ENCODE measurements around the gene COLEC11. TPM values are rescaled to one million over a fixed set of nuclear protein-coding genes. Genes with fewer than 3 reads are reported as not detected.

COLEC11 gene
- polyA plus RNA-seq, 3 donors from 2014 or later = not detected

DNA sequence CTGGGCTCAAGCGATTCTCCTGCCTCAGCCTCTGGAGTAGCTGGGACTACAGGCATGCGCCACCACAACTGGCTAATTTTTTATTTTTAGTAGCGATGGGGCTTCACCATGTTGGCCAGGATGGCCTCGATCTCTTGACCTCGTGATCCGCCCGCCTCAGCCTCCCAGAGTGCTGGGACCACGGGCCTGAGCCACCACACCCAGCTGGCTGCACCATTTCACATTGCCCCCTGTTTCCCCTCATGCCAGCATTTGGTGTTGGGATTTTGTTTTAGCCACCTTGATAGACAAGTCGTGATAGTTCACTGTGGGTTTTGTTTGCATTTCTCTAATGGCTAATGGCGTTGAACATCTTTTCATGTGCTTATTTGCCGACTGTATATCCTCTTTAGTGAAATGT lies 5.8 kb upstream of the COLEC11 start:
- peaks cover 0 to 3% (median 0%) of the 10 kb centered on the region in 3 donors for H3K27me3 Mint-ChIP-seq (ENCODE audit: low read depth in 3 of 3)
- peak overlapping the region in 1 of 6 donors; percentile 28 for H3K27ac Mint-ChIP-seq
- no peak for DNase-seq
- no peak overlapping the region for H3K4me3 Mint-ChIP-seq
- H3K9me3 Mint-ChIP-seq = no peaks in the 10 kb centered on the region
- no peaks in the 10 kb centered on the region for H3K4me1 Mint-ChIP-seq
- H3K36me3 Mint-ChIP-seq = peaks cover 9 to 12% (median 11%) of the 10 kb centered on the region in 3 donors

DNA sequence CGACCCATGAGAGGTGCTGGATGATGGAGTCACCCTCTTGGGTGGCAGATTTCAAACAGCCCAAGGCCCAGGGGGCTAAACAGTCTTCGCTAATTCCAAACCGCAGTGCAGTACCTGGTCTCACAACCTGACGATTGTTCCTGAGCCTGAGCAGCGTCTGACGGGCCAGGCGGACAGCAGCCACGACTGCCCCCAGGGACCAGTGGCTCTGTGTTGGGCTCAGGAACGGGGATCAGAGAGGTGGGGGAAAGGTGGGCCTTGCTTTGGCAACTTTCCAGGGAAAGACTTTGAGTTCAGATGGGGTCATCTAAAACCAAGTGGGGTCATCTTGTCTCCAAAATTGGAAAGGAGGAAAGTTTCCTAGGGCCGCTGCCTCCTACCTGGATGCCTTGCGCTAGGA lies 492 bp downstream of the COLEC11 start:
- Mint-ChIP-seq H3K9me3 (peaks cover 0 to 2% (median 0%) of the 10 kb centered on the region in 6 donors), H3K4me1 (no peaks in the 10 kb centered on the region), H3K36me3 (peaks cover 0 to 5% (median 4%) of the 10 kb centered on the region in 3 donors), H3K27me3 (ENCODE audit: low read depth in 3 of 3) (peaks cover 0 to 3% (median 2%) of the 10 kb centered on the region in 3 donors), H3K27ac (no peak overlapping the region), H3K4me3 (no peak overlapping the region)
- no peak for DNase-seq

DNA sequence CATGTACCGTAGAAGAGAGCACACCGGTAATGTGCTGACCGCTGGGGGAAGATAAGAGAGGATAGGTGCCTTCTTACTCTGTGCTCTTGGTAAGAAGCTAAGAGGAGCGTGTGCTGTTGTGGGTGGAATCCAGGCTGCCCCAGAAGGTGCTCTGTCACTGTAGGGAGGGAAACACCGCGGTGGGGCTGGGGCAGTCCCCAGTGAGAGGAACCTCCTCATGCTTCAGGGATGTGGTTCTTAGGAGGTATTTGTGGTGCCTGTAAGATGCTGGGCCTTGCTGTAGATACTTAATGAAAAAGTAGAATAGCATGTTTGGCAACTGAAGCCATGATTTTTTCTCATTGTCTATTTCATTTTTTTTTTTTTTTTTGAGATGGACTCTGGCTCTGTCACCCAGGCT lies 1.1 kb downstream of the COLEC11 start:
- Mint-ChIP-seq H3K4me1 (no peaks in the 10 kb centered on the region), H3K4me3 (no peak overlapping the region), H3K27me3 (ENCODE audit: low read depth in 3 of 3) (peaks cover 0 to 3% (median 2%) of the 10 kb centered on the region in 3 donors), H3K27ac (no peak overlapping the region), H3K36me3 (peaks cover 0 to 5% (median 4%) of the 10 kb centered on the region in 3 donors), H3K9me3 (peaks cover 0 to 2% (median 0%) of the 10 kb centered on the region in 6 donors)
- DNase-seq = no peak

DNA sequence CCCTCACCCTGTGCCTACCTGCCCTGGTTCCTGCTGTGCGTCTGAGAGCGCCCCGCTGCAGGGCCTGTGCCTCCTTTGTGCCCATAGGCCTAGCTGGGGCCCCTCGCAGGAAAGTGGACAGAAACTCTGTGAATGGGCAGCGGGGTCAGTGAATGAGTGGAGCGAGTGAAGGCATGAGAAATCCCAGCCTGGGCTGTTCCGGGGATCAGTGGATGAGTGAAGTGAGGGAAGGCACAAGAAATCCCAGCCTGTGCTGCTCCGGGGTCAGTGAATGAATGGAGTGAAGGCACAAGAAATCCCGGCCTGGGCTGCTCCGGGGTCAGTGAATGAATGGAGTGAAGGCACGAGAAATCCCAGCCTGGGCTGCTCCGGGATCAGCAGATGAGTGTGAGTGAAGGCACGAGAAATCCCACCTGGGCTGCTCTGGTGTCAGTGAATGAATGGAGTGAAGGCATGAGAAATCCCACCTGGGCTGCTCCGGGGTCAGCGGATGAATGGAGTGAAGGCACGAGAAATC lies 2.0 kb downstream of the COLEC11 start:
- peaks cover 0 to 3% (median 2%) of the 10 kb centered on the region in 3 donors for H3K27me3 Mint-ChIP-seq (ENCODE audit: low read depth in 3 of 3)
- H3K27ac Mint-ChIP-seq = no peak overlapping the region
- H3K4me3 Mint-ChIP-seq = no peak overlapping the region
- DNase-seq = no peak
- H3K4me1 Mint-ChIP-seq = no peaks in the 10 kb centered on the region
- peaks cover 0 to 2% (median 0%) of the 10 kb centered on the region in 6 donors for H3K9me3 Mint-ChIP-seq
- H3K36me3 Mint-ChIP-seq = peaks cover 0 to 5% (median 4%) of the 10 kb centered on the region in 3 donors

DNA sequence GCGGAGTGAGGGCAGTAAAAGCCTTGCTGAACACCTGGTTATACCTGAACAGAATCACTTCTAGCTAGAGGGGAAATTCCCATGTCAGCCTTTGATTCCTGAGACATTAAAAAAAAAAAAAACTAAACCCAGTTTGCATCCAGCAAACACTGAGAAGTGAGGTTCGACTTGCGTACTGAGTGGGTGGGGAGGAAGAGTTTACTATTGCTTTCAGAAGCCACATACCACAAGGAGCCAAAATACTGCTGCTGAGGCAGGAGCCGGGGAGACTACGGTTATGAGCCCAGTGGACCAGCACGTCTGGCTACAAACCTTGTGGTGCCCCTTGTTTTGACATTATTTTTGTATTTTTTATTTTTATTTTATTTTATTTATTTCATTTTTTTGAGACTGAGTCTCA lies 2.7 kb downstream of the COLEC11 start:
- no peak overlapping the region for H3K4me3 Mint-ChIP-seq
- H3K9me3 Mint-ChIP-seq = peaks cover 0 to 2% (median 0%) of the 10 kb centered on the region in 6 donors
- no peak overlapping the region for H3K27ac Mint-ChIP-seq
- no peaks in the 10 kb centered on the region for H3K4me1 Mint-ChIP-seq
- H3K36me3 Mint-ChIP-seq = peaks cover 0 to 3% (median 3%) of the 10 kb centered on the region in 3 donors
- peaks cover 0 to 3% (median 2%) of the 10 kb centered on the region in 3 donors for H3K27me3 Mint-ChIP-seq (ENCODE audit: low read depth in 3 of 3)
- no peak for DNase-seq

DNA sequence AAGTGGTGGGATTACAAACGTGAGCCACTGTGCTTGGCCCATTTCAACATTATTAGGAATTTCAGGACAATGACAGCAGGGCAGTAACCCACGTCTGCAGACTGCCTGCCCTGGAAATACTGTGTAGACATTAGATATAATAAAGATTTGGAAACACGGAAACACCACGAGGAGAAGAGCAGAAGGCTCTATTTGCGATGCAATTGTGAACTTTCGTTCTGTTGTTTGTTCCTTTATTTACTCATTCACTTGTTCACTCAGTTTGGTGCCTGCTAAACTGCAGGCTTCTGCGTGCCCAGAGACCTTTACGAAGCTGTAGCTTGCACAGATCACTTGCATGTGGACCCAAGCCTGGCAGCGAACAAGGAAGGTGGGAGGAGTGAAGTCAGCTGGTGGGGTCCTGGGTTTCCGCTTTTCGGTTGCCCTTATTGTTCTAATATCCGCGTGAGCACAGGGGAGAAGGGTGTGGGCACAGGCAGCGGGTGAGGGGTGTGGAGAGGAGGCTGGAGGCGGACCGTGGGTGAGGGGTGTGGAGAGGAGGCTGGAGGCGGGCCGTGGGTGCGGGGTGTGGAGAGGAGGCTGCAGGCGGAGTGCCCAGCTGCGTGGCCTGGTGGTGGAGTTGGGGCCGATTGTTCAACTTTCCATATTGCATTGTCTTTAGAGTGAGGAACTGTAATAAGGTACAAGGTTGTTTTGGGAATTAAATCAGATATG lies 3.4 kb downstream of the COLEC11 start:
- no peak for DNase-seq
- Mint-ChIP-seq H3K36me3 (no peaks in the 10 kb centered on the region), H3K4me3 (no peak overlapping the region), H3K4me1 (no peaks in the 10 kb centered on the region), H3K9me3 (peaks cover 0 to 2% (median 0%) of the 10 kb centered on the region in 6 donors), H3K27ac (no peak overlapping the region), H3K27me3 (ENCODE audit: low read depth in 3 of 3) (peaks cover 0 to 3% (median 2%) of the 10 kb centered on the region in 3 donors)

DNA sequence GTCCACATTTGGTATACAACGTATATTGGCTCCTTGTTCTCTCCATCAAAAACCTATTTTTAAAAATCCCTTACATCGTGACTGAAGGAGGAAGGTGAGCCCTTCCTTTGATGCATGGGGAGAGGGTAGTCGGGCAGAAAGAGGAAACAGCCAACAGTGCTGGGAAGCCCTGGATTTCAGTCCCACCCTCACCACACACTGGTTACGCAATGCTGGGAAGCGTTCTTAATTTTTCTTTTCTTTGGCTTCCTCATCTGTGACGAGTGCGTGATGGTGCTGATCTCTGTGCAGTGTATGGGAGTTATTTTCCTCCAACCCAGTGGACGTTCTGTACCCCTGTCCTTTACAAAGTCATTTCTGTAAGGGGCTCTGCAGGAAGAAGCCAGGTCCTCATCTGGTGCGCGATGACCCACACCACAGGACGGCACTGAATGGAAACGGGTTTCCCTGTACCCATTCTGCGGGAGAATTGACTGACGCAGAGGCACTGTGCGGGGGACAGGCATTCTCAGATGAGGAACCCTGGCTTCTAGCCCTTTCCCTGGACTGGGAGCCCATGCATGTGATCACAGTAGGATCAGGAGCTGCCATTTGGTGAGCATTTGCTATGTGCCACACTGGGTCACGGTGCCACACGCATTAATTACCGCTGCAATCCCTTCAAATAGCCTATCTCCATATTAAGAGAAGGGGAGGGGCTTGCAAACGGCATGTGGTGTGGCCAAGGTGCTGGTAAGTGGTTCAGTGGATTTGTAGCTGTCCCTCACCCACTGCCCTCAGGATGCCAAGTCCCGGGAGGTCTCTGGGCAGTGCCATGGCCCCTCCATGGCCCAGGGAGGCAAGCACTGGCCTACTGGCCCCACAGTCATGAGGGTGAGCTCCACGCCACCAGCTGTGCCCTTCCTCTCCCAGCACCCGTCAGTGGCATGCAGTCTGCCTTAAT lies 4.3 kb downstream of the COLEC11 start:
- no peaks in the 10 kb centered on the region for H3K36me3 Mint-ChIP-seq
- no peak overlapping the region for H3K4me3 Mint-ChIP-seq

DNA sequence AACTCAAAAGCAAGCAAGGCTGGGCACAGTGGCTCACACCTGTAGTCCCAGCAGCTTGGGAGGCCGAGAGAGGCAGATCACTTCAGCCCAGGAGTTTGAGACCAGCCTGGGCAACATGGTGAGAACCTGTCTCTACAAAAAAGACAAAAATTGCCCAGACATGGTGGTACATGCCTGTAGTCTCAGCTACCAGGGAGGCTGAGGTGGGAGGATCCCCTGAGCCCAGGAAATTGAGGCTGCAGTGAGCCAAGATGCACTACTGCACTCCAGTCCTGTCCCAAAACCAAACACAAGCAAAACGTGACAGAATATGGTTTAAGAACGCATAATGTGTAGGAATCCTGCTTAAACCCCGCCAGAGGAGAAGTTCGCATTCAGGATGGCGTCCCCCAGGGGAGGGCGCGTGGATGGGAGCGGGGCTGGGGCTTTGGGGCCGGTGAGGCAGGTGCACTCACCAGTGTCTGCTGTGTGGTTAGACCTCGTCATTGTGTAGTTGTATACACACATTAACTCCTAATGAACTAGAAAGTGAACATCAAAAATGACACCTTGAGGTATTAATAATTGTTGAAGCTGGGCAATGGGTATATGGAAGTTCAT lies 5.4 kb downstream of the COLEC11 start:
- H3K9me3 Mint-ChIP-seq = no peaks in the 10 kb centered on the region
- H3K27ac Mint-ChIP-seq = no peak overlapping the region
- H3K4me3 Mint-ChIP-seq = no peak overlapping the region
- no peaks in the 10 kb centered on the region for H3K4me1 Mint-ChIP-seq
- DNase-seq = no peak
- H3K27me3 Mint-ChIP-seq (ENCODE audit: low read depth in 3 of 3) = peaks cover 2 to 7% (median 3%) of the 10 kb centered on the region in 3 donors
- H3K36me3 Mint-ChIP-seq = no peaks in the 10 kb centered on the region

More for the DNA sequence above, 4.3 kb downstream of the COLEC11 start:
- H3K4me1 Mint-ChIP-seq = no peaks in the 10 kb centered on the region
- H3K9me3 Mint-ChIP-seq = peaks cover 0 to 2% (median 0%) of the 10 kb centered on the region in 6 donors
- no peak overlapping the region for H3K27ac Mint-ChIP-seq
- peaks cover 0 to 3% (median 2%) of the 10 kb centered on the region in 3 donors for H3K27me3 Mint-ChIP-seq (ENCODE audit: low read depth in 3 of 3)
- DNase-seq = no peak

DNA sequence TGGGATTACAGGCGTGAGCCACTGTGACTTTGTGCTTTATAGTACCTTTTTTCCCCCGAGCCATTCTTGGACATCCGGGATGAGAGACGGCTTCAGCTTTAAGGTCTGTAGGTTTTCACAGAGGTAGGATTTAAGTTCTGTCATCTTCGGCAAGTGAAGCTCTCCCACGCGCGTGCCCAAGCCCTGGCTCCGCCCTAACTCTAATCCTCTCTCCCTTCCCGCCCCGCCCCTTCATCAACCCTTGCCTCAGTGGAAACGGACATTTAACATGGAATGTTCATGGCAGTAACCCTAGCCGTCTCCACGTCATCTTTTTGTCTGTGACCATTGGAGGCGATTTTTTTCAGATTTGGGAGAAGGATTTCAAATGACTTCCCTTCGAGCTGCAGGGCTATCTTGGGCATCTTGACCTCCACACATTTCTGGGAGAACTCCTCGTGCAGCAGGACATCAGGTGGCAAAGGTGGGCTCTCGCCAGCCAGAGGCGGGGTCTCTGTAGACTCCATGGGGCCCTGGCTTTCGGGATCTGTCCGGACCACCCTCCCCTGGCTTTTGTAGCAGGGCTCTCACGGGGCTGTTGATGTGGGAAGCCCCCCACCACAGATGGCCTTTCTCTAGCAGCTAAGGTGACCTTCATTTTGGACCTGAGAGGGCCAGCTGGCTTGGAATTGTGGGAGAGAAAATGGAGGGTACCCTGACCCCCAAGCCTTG lies 6.8 kb downstream of the COLEC11 start:
- Mint-ChIP-seq H3K9me3 (no peaks in the 10 kb centered on the region), H3K27me3 (ENCODE audit: low read depth in 3 of 3) (peaks cover 3 to 12% (median 6%) of the 10 kb centered on the region in 3 donors), H3K4me3 (no peak overlapping the region), H3K27ac (no peak overlapping the region), H3K4me1 (no peaks in the 10 kb centered on the region), H3K36me3 (no peaks in the 10 kb centered on the region)
- DNase-seq = no peak

DNA sequence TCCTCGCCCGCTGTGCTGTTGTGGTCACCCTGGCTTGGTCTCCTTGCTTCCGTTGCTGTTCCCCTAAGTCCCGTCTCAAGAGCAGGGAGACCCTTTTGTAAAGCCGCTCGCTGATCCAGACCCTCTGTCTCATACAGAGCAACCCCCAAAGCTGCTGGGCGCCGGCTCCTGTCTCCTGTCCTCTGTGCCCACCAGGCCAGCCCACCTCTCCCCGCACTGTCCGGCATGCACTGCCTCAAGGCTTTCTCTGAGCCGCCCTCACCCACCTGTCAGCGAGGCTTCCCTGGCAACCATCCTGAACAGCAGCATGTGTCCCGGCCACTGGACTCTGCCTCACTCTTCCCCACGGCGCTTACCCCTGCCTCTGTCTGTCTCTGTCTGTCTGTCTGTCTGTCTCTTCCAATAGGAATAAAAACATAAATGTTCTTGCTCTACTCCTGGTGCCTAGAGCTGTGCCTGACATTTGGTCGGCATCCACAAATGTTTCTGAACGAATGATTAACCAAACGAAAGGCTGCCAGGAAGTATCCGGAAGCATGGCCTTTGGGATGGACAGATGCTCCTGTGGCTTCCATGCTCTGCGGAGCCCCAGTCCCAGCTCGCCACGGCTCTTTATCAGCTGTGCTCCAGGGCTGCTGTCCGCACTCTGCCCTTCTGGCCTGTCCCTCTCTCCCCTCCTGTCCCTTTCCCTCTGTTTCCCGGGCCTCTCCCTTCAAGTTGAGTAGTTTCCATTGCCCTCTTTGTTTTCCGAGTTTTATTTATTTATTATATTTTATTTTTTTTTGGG lies 7.8 kb downstream of the COLEC11 start:
- H3K36me3 Mint-ChIP-seq = no peaks in the 10 kb centered on the region
- no peak for DNase-seq
- H3K4me1 Mint-ChIP-seq = no peaks in the 10 kb centered on the region
- H3K27me3 Mint-ChIP-seq (ENCODE audit: low read depth in 3 of 3) = peaks cover 3 to 14% (median 6%) of the 10 kb centered on the region in 3 donors
- H3K4me3 Mint-ChIP-seq = no peak overlapping the region
- peak overlapping the region in 1 of 6 donors; percentile 29 for H3K27ac Mint-ChIP-seq
- no peaks in the 10 kb centered on the region for H3K9me3 Mint-ChIP-seq

DNA sequence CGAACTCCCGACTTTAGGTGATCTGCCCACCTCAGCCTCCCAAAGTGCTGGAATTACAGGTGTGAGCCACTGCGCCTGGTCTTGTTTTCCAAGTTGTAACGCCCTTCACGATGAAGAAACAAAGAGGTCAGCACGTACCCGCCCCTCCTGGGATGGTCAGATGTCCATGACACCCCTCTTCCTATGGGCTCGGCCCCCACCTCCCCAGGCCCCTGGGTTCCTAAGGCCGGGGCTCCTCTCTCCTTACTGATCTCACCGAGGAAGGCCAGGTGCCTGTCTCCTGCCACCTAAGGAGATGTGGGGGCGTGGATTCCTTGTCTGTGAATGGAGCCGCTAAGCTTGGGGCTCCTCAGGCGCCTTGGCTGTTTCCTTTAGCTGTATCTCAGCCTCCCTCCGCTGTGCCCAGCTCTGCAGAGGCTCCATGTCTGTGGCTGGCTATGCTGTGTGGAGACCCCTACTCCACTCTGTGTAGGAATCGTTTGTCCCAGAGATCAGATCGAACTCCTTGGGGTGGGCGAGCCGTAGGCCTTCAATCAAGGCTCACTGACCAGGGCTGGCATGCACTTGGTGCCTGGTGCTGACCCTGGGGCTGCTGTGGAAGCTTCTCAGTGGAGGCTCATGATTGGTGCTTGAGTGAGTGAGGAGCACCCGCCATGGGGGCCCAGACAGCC lies 8.8 kb downstream of the COLEC11 start:
- Mint-ChIP-seq H3K4me1 (no peaks in the 10 kb centered on the region), H3K36me3 (no peaks in the 10 kb centered on the region), H3K9me3 (no peaks in the 10 kb centered on the region), H3K27ac (no peak overlapping the region), H3K4me3 (no peak overlapping the region), H3K27me3 (ENCODE audit: low read depth in 3 of 3) (peaks cover 3 to 15% (median 6%) of the 10 kb centered on the region in 3 donors)
- no peak for DNase-seq

DNA sequence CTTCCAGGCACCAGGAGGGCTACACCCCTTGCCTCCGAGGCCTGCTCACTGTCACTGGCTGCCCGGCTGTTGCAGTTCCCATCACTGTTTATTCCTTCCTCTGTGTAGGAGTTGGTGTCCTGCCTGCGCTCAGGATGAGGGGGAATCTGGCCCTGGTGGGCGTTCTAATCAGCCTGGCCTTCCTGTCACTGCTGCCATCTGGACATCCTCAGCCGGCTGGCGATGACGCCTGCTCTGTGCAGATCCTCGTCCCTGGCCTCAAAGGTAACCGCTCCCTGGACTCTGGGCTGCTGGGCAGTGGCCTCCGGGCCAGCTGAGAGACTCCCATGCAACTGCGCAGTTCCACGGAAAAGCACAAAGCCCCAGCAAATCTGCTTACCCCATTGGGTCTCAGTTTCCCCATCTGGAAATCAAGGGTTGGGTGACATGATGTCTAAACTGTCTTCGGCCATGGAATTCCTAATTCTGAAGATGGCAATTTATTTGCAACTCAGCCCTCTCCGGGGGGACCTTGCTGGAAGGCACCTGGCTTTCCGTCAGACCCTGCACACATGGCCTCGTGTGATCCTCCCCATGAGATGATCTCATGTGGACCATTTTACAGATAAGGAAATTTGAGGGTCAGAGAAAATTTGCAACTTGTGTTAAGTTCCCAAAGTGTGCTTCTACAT lies 9.4 kb downstream of the COLEC11 start:
- no peaks in the 10 kb centered on the region for H3K36me3 Mint-ChIP-seq
- no peak for DNase-seq
- no peaks in the 10 kb centered on the region for H3K9me3 Mint-ChIP-seq
- no peak overlapping the region for H3K4me3 Mint-ChIP-seq
- peak overlapping the region in 1 of 6 donors; percentile 77 for H3K27ac Mint-ChIP-seq
- peaks cover 3 to 15% (median 6%) of the 10 kb centered on the region in 3 donors for H3K27me3 Mint-ChIP-seq (ENCODE audit: low read depth in 3 of 3)
- no peaks in the 10 kb centered on the region for H3K4me1 Mint-ChIP-seq
